GM19351 (cell line): Measurements from ENCODE around the gene CCDC83.
"Not testable (repeated sequence)": the region's sequence is repeated elsewhere in the genome, so short reads cannot be mapped to it uniquely, and the experiment has no call there.

Source experiments
- ATAC-seq: cut with Tn5 transposase; IDR thresholded peaks from one replicate; pipeline ENCODE4 v1.9.1; 2021; ENCODE audit warnings: mild to moderate bottlenecking, moderate library complexity; ENCODE audit not compliant: unreplicated experiment

The CCDC83 gene

DNA sequence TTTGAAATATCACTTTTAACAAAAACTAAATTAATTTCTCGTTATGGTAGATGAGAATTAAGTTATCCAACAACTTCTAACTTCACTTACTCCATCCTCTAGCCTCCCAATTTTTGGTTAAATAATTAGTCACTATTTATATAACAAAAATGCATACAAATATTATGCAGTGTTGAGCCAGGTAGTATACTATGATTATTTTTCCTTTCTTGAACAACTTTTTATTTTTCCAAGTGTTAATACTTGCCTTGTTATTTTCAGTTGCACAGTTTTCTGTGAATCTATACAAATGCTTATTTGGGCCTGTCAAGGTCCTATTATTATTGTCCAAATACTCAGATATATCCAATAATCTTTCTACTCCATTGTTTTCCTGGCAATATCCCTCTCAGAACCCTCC is 19.9 kb upstream of the CCDC83 start:
- no peak for ATAC-seq

DNA sequence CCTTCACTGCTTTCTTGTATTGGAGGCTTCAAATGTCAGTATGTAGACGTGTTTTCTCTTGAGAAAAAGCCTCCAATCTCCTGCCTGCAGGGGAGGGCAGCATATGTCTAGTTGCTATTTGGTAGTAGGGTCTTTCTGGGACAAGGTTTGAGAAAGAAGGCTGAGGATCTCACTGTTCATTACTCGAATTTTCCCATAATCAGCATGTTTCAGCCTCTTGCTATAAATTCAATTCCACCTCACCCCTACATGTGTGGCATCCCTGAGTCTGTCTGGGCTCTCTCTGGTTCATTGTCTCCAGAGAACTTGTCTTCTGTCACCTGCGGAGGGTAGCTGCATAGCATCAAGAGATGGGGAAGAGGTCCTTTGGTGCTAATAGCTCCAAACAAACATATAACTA is 19.5 kb upstream of the CCDC83 start:
- ATAC-seq = no peak

DNA sequence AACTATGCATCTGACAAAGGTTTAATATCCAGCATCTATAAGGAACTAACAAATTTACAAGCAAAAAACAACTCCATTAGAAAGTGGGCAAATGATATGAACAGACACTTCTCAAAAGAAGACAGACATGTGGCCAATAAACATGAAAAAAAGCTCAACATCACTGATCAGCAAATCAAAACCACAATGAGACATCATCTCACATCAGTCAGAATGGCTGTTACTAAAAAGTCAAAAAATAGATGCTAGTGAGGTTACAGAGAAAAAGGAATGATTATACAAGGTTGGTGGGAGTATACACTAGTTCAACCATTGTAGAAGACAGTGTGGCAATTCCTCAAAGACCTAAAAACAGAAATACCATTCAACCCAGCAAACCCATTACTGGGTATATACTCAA is 14.3 kb upstream of the CCDC83 start:
- not testable (repeated sequence) for ATAC-seq

DNA sequence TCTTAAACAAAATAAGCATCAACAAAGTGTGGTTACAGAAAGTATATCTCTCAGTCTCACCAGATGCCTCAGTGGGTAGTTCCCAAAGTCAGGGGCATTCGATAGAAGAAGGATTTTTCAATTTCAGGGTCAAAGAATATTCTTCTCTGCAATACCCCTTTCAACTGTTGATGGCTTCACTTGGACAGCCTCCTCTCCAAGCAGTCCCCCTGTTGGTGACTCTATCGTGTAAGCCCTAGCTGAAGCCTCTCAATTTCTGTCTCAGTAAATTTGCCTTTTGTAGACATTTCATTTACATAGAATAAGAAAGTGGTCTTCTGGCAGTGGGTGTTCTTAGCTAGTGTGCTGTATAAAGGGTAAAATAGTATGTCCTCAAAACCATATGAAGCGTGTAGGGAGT is 11.3 kb upstream of the CCDC83 start:
- ATAC-seq = no peak

DNA sequence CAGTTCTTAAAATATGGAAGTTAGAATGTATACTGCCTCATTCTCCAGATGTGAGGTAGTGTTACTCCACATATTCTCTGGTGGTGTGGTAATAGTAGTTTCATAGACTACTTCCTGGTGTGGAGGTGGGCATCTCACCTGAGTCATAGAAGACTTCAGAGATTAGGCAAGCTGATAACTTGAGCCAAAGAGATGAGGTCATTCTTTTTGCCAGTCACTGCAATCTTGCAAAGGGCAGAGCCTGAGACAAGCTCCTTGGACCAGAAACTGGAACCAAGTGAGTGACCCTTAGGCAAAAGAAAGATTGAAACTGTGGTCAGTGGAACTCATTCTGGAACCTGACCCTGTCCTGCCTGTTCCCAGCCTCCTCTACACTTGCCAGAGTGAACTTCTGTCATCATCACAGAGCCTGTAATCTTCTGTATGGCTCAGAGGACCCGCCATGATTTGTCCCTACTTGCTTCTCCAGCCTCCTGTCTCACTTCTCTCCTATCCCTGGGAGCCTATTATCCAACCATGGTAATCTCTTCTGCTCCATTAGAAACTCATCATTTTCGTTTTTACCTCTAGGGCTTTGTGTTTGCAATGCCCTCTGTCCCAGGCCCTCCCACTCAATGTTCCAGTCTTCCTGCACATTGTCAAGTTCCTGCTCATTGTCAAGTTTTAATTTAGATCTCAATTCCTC is 10.6 kb upstream of the CCDC83 start:
- ATAC-seq = no peak

DNA sequence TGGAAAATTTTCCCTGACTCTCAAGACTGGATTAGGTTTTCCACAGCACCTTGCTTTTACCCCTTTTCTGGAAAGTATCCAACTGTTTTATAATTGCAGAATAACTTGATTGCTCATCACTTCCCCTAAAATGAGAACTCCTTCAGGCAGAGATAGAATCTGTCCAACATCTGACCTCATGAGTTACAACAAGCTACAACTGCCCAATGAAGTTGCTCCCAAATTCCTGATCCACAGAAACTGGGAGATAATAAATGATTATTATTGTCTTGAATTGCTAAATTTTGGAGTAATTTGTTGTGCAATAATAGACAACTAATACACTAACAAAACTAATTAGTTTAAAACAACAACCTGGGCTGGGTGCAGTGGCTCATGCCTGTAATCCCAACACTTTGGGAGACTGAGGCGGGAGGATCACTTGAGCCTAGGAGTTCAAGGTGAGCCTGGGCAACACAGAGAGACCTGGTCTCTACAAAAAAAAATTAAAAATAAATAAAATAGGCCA is 10.0 kb upstream of the CCDC83 start:
- ATAC-seq = no peak

DNA sequence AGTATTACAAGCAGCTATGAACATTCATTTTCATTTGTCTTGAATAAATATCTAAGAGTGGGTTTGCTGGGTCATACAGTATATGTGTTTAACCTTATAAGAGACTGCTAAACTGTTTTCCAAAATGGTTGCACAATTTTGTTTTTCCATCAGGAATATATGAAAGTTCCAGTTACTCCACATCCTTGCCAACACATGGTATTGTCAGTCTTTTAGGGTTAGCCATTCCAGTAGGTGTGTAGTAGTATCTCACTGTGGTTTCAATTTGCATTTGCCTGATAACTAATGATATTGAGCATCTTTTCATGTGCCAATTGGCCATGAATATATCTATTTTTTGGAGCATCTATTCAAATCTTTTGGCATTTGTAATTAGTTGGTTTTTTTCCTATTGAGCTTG is 7.7 kb upstream of the CCDC83 start:
- no peak for ATAC-seq

DNA sequence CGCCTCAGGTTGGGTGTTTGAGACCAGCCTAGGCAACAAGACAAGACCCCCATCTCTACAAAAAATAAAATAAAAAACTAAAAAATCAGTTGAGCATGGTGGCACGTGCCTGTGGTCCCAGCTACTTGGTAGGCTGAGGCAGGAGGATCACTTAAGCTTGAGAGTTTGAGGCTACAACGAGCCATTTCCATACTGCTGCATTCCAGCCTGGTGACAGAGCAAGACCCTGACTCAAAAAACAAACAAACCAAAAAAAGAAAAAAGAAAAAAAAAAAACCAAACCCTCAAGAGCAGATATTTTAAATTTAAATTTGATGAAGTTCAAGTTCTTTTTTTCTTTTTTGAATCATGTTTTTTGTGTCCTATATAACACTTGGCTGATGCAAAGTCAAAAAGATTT is 7.2 kb upstream of the CCDC83 start:
- no peak for ATAC-seq

DNA sequence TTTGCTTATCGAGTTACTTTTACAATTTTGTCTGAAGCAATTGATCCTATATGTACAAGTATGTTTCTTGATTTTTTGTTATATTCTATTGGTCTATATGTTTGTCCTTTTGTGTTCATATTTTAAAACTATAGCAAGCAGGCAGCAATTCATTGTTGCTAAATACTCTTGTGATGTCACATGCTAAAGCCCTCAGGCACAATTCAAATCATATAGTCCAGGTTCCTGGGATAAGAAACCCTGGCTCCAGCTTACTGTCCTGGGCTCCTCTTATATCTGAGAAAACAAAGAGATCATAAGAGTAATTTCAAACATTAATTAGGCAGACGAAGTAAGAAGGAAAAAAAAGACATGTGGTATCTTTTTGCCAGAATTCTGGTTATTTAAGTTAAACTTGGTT is 6.6 kb upstream of the CCDC83 start:
- ATAC-seq = no peak

DNA sequence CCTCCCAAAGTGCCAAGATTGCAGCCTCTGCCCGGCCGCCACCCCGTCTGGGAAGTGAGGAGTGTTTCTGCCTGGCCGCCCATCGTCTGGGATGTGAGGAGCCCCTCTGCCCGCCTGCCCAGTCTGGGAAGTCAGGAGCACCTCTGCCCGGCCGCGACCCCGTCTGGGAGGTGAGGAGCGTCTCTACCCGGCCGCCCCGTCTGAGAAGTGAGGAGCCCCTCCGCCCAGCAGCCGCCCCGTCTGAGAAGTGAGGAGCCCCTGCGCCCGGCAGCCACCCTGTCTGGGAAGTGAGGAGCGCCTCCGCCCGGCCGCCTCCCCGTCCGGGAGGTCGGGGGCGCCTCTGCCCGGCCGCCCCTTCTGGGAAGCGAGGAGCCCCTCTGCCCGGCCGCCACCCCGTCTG is 2.4 kb upstream of the CCDC83 start:
- not testable (repeated sequence) for ATAC-seq

DNA sequence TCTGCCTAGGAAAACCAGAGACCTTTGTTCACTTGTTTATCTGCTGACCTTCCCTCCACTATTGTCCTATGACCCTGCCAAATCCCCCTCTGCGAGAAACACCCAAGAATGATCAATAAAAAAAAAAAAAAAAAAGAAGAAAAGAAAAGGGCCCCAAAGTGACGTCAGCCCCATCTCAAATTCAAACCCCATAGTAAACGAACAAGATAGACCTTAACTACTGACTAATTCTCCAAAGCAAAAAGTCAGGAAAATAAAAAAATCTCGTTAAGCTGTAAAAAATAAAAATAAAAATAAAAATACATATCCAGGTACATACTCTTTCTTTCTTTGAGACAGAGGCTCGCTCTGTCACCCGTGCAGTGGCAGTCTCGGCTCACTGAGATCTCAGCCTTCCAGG is 1.6 kb upstream of the CCDC83 start:
- ATAC-seq = not testable (repeated sequence)

DNA sequence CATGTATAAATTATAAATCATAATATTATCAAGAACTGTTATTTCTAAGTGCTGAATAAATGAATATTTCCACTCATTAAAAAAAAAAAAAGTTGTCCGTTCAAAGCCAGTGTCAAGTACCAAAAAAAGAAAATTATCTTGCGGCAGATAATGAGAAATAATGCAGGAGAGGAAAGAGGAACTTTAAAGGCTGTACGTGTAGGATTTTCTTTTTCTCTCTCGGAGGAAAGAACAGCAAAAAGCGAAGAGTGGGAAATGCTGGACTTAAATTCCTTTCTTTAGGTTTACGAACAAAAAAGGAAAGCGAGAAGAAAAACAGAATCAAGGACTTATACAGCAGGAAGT is 999 bp upstream of the CCDC83 start:
- no peak for ATAC-seq

DNA sequence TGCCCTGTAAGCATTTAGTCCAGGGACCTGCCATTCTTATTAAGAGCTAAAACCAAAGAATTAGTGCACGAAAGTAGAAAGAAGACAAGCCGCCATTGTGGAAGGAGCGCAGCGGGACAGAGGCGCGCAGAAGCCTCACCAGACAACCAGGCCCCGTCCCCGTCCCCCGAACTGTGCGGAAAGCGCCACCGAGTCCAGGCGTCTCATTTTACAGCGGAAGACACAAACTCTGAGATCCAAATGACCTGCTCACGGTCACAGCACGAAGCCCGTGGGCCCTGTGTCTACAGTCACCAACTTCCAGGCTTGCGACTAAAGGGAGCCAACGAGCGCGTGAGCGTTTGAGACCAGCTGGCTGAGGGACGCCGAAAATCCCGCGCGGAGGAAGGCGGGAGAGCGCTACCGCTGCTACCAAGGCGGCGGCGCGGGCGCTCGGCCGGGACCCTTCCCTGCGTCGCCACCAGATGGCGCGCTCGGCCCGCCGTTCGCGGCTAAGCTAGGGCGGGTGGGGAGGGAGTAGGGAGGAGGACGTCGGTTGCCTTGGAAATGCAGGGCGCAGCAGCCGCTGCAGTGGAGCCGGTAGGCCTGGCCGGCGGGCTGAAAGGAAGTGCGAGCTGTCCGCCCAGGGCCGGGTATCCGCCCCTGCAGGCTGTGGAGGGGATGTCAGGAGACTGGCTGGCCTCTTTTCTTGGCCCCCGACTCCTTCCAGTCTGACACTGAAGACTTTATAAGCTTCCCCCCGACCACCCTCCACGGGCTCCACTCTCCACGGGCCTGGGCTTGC is 434 bp upstream of the CCDC83 start:
- peak; percentile 98 for ATAC-seq

DNA sequence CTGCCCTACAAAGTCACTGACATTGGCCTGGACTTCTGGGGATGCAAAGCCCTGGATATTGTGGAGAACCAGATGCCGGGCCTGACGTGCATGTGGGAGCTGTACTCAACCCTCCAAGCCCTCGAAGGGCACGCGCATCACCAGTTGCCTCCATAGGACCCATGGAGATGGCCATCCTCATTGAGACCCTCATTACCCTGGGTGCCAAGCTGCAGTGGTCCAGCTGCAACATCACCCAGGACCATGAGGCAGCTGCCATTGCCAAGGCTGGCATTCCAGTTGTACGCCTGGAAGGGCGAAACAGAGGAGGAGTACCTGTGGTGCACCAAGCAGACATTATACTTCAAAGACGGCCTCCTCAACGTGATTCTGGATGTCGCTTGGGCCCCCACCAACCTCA is 1.9 kb downstream of the CCDC83 start:
- ATAC-seq = no peak

DNA sequence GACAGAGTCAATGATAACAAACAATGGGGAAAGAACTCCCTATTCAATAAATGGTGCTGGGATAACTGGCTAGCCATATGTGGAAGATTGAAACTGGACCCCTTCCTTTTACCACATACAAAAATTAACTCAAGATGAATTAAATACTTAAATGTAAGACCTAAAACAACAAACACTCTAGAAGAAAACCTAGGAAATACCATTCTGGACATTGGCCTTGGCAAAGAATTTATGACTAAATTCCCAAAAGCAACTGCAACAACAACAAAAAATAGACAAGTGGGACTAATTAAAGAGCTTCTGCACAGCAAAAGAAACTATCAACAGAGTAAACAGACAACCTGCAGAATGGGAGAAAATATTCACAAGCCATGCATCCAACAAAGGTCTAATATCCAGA is 4.4 kb downstream of the CCDC83 start:
- not testable (repeated sequence) for ATAC-seq

DNA sequence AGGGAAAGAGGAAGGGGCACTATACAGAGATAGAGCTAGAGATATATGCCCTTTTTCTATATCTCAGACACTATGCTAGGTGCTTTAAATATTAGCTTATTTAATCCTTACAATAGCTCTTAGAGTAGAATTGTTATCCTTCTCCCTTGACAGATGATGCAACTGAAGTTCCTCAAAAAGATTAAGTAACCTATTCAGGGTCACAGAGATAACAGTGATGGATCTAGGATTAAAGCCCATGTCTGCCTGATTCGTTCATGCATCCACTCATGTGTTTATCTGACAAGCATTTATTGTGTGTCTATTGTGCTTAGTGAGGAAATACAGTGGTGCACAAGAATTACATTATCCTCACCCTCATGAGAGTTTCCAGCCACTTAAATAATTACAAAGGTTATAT is 8.7 kb downstream of the CCDC83 start:
- no peak for ATAC-seq

DNA sequence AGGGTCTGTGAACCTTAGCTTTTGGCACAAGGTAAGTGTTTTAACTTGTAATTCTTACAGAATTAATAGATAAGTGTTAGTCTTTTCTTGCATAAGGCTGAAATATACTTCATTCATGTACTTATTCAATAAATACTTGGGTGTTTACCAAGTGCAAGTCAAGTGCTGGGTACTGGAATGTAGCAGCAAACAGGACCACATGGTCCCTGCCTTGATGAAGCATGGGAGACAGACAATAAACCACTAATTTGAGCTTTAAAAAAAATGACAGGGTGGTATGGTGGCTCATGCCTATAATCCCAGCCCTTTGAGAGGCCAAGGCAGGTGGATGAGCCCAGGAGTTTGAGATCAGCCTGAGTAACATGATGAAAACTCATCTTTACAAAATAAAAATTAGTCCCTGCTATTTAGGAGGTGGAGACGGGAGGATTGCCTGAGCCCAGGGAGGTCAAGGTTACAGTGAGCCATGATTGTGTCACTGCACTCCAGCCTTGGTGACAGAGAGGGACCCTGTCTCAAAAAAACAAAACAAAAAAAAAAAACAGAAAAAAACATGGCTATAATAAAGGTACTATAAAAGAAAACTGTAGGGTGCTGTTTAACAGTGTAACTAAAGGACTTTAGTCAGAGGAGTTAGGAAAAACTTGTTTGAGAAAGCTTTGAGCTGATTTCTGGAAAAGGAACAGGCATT is 11.1 kb downstream of the CCDC83 start:
- ATAC-seq = no peak

DNA sequence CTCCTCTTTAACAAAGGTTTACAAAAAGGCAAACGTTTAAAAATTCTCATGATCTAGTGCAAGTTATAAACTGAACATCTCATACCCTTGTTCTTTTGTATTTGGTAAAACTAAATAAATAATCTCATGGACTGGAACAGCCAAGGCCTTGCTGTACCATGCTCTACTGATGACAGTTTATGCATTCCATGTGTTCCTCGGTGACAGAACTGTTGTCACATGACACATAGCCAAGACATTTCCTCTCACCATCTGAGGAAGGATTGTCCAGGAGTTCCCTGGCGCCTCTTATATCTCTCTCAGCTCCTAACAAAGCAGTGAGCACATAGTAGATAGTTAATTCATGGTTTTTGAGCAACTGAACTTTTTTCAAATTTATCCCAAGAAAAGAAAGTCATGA is 12.6 kb downstream of the CCDC83 start:
- no peak for ATAC-seq

DNA sequence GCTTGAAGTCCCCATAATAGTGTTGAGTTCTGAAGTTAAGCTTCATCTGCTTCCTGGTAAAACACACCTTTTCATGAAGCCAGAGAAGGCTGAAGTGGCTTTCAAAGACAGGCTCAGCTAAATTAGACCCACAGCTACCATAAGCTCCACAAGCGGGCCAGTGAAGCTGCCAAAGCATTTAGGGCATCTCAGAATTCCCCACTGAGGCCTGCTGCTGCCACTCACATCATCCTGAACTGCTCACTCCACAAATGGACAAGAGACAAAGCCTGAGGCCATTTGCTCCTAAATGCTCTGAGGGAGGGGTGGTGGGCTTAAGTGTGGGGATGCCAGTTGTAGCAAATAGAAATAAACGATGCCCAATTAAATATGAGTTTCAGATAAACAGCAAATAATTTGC is 14.6 kb downstream of the CCDC83 start:
- no peak for ATAC-seq

DNA sequence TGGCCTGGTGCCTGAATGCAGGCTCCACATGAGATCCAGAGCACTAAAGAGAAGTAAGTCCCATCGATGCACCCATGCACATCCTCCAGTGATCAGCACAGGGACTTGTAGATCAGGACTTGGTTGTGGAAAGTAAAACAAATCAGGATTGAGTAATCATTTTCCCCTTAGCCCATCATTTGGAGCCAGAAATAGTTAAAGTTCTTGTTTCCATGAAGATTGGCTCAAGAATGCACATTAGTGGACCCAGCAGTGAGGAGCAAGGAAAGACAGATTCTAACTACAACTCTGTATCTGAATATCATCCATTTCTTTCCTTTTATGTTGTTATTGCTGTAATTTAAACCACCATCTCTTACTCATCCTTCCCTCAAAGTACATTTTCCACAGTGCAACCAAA is 19.1 kb downstream of the CCDC83 start:
- ATAC-seq = no peak

DNA sequence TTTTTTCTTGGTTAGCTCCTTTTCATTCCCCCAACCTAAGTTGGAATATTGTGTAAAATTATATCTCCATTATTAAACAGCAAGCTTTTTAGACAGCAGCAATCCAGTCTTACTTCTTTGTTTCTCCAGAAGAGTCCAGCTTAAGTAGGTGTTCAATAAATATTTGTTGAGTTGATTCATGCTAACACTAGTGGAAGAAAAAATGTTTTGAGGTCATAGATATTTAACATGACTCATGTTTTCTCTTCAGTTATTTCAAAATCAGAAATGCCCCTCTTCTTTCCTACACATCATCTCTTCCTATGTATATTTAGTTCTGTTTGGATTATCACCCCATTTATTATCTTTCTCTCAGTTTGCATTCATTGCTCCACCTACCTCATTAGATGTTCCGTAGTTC is 20.3 kb downstream of the CCDC83 start:
- no peak for ATAC-seq

DNA sequence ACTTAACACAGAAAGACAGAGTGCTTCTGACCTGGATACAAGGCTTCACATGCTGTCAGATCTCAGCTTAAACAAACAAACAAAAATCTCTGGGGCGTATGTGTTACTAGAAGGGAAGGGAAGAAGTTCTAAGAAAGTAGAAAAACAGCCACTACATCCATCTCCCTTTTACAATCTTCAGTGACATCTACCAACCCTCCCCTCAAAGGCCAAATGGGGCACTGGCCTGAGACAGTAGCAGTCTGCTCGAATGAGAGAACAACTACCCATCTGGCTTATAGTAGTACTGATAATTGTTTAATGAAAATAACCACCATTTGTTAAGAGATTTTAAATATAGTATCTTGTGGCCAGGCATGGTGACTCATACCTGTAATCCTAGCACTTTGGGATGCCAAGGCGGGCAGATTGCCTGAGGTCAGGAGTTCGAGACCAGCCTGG is 29.4 kb downstream of the CCDC83 start:
- ATAC-seq = no peak
